ENCODE data around the gene C17orf114.

DNA sequence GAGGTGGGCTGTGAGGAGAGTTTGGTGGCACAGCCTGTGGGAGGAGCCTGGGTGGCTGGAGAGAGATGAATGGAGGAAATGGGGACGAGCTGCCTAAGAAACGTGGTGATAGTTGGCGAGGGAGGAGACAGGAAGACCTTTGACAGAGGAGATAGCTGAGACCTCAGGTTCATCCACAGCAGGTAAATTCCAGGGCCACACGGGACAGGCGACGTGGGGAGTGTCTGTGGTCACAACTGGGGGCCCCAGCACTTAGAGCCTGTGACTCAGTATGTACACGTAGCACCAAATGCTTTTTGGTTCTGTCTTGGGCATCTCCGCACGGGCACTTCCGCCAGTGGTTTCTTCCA is 38.7 kb upstream of the C17orf114 start:
- TF ChIP-seq, protein P1, sequence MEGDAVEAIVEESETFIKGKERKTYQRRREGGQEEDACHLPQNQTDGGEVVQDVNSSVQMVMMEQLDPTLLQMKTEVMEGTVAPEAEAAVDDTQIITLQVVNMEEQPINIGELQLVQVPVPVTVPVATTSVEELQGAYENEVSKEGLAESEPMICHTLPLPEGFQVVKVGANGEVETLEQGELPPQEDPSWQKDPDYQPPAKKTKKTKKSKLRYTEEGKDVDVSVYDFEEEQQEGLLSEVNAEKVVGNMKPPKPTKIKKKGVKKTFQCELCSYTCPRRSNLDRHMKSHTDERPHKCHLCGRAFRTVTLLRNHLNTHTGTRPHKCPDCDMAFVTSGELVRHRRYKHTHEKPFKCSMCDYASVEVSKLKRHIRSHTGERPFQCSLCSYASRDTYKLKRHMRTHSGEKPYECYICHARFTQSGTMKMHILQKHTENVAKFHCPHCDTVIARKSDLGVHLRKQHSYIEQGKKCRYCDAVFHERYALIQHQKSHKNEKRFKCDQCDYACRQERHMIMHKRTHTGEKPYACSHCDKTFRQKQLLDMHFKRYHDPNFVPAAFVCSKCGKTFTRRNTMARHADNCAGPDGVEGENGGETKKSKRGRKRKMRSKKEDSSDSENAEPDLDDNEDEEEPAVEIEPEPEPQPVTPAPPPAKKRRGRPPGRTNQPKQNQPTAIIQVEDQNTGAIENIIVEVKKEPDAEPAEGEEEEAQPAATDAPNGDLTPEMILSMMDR (IDR thresholded peaks at IDR 0.05; ENCODE audit: poor library complexity) = no peak
- TF ChIP-seq EZH2 (IDR thresholded peaks at IDR 0.05; ENCODE audit: borderline replicate concordance) (no peak), EZH2phosphoT487 (IDR thresholded peaks at IDR 0.05; ENCODE audit: low read depth, severe bottlenecking, unreplicated experiment) (no peak)
